ENCODE data around the gene PPL. TPM values are rescaled to one million over a fixed set of nuclear protein-coding genes. Genes with fewer than 3 reads are reported as not detected.

Gene PPL
- total RNA-seq, 4 donors from 2014 or later: 28.7 to 84.2 (median 53.0) TPM

- Histone ChIP-seq H3K27me3 (no peaks in the 10 kb centered on the region), H3K36me3 (peaks cover 0 to 75% (median 0%) of the 10 kb centered on the region in 3 donors), H3K4me1 (peaks cover 0 to 17% (median 2%) of the 10 kb centered on the region in 4 donors), H3K9me3 (no peaks in the 10 kb centered on the region), H3K27ac (no peak overlapping the region), H3K4me3 (no peak overlapping the region)
- DNase-seq: no peak
- no peak for TF ChIP-seq CTCF (IDR thresholded peaks at IDR 0.05)
- no peak for TF ChIP-seq POLR2A (IDR thresholded peaks at IDR 0.05)
Measured at GRCh38 chr16:4855804-4856203, 81.1 kb downstream of the PPL start.

GRCh38 chr16:4855371-4855770 lies 81.6 kb downstream of the PPL start:
- no peak for TF ChIP-seq POLR2A (IDR thresholded peaks at IDR 0.05)
- no peak for TF ChIP-seq CTCF (IDR thresholded peaks at IDR 0.05)
- peaks cover 0 to 70% (median 0%) of the 10 kb centered on the region in 3 donors for H3K36me3 ChIP-seq
- peaks cover 0 to 21% (median 2%) of the 10 kb centered on the region in 4 donors for H3K4me1 ChIP-seq
- H3K9me3 ChIP-seq: no peaks in the 10 kb centered on the region
- no peak overlapping the region for H3K27ac ChIP-seq
- H3K4me3 ChIP-seq: no peak overlapping the region
- no peak for DNase-seq
- no peaks in the 10 kb centered on the region for H3K27me3 ChIP-seq

- peak overlapping the region in 1 of 4 donors; percentile 61 for H3K27ac ChIP-seq
- TF ChIP-seq POLR2A (IDR thresholded peaks at IDR 0.05) (no peak), CTCF (IDR thresholded peaks at IDR 0.05) (no peak)
- DNase-seq: peak in 1 of 3 donors; percentile 52
Measured at GRCh38 chr16:4852221-4852872, 84.6 kb downstream of the PPL start.

GRCh38 chr16:4850211-4850610 lies 86.7 kb downstream of the PPL start:
- no peaks in the 10 kb centered on the region for H3K9me3 ChIP-seq
- H3K27me3 ChIP-seq: no peaks in the 10 kb centered on the region
- no peak for TF ChIP-seq CTCF (IDR thresholded peaks at IDR 0.05)
- no peak for TF ChIP-seq POLR2A (IDR thresholded peaks at IDR 0.05)
- no peak overlapping the region for H3K4me3 ChIP-seq
- H3K36me3 ChIP-seq: peaks cover 0 to 23% (median 0%) of the 10 kb centered on the region in 3 donors
- no peak for DNase-seq
- peaks cover 4 to 53% (median 15%) of the 10 kb centered on the region in 4 donors for H3K4me1 ChIP-seq
- H3K27ac ChIP-seq: no peak overlapping the region

More at GRCh38 chr16:4852221-4852872, 84.6 kb downstream of the PPL start:
- Histone ChIP-seq H3K4me3 (no peak overlapping the region), H3K27me3 (no peaks in the 10 kb centered on the region), H3K36me3 (peaks cover 0 to 40% (median 0%) of the 10 kb centered on the region in 3 donors), H3K9me3 (no peaks in the 10 kb centered on the region), H3K4me1 (peaks cover 4 to 41% (median 11%) of the 10 kb centered on the region in 4 donors)

GRCh38 chr16:4847774-4848587 lies 89.0 kb downstream of the PPL start:
- H3K36me3 ChIP-seq: peaks cover 0 to 26% (median 0%) of the 10 kb centered on the region in 3 donors
- peak overlapping the region; percentile 74 to 86 (median 80) for H3K4me3 ChIP-seq
- no peaks in the 10 kb centered on the region for H3K9me3 ChIP-seq
- no peaks in the 10 kb centered on the region for H3K27me3 ChIP-seq
- peaks cover 4 to 54% (median 15%) of the 10 kb centered on the region in 4 donors for H3K4me1 ChIP-seq
- H3K27ac ChIP-seq: peak overlapping the region; percentile 93 to 98 (median 96)
- TF ChIP-seq POLR2A (IDR thresholded peaks at IDR 0.05): no peak
- TF ChIP-seq CTCF (IDR thresholded peaks at IDR 0.05): no peak
- DNase-seq: peak; percentile 28 to 76 (median 67)

Measured in Peyer's patch (tissue), 4 donors.